B cell (primary cell): ENCODE data around the gene BBS2. TPM values are rescaled to one million over a fixed set of nuclear protein-coding genes. Genes with fewer than 3 reads are reported as not detected.

Experiments used
- ATAC-seq: fragments of 200-7000 bp; cut with Tn5 transposase; one replicate; pipeline ENCODE4 v1.10.0; 2021; ENCODE audit warnings: low read depth, mild to moderate bottlenecking, moderate number of reproducible peaks, moderate library complexity
- CTCF ChIA-PET: fragments of 350-600 bp; sonication (Branson Sonifier 250); formaldehyde crosslinking; loops from one replicate; lab custom pipeline; 2021; ENCODE audit warnings: antibody characterized with exemption, inconsistent platforms; lab: Charles Lee
- POLR2A ChIA-PET: fragments of 350-600 bp; sonication (Branson Sonifier 250); formaldehyde crosslinking; loops from one replicate; lab custom pipeline; 2021; ENCODE audit warnings: antibody characterized with exemption; lab: Charles Lee
- DNase-seq: peaks from one replicate; pipeline ENCODE4 v3.0.0; 2013
- H2AFZ ChIP-seq: 2 replicates; pipeline ENCODE4 v1.6.1; 2012; ENCODE audit warnings: mild to moderate bottlenecking, low read depth, low read length; ENCODE audit not compliant: insufficient read depth, poor library complexity, severe bottlenecking
- H3K27ac ChIP-seq, 2 donors: 1 replicate in 1 of 2; 2 replicates in 1 of 2; pipeline ENCODE4 v1.5.1; 2012 to 2013; ENCODE audit warnings: low read length in 2 of 2, mild to moderate bottlenecking in 2 of 2, moderate library complexity in 1 of 2
- H3K27me3 ChIP-seq, 4 experiments: fragments of 200-600 bp in 1 of 4; sonication (generic) in 1 of 4; replicated peaks in 1 of 4; 1 replicate in 2 of 4; 2 replicates in 2 of 4; pipeline versions ENCODE4 v1.6.1 to v1.7.0; 2013 to 2016; ENCODE audit warnings: low read length in 3 of 4, mild to moderate bottlenecking in 2 of 4, mixed read lengths in 1 of 4, moderate library complexity in 1 of 4; ENCODE audit not compliant: insufficient read depth in 4 of 4, control insufficient read depth in 3 of 4; ENCODE audit errors: control extremely low read depth in 1 of 4
- H3K36me3 ChIP-seq, 2 experiments: replicated peaks in 1 of 2; 1 replicate in 1 of 2; 2 replicates in 1 of 2; pipeline versions ENCODE4 v1.6.1 to v1.7.1; 2013; ENCODE audit warnings: low read length in 1 of 2; ENCODE audit not compliant: insufficient read depth in 2 of 2, control insufficient read depth in 1 of 2; ENCODE audit errors: control extremely low read depth in 1 of 2, extremely low read depth in 1 of 2
- H3K4me1 ChIP-seq, 2 donors: fragments of 200-600 bp in 1 of 2; sonication (generic) in 1 of 2; 1 replicate in 1 of 2; 2 replicates in 1 of 2; pipeline versions ENCODE4 v1.5.1 to v1.6.1; 2013 to 2017; ENCODE audit warnings: low read length in 2 of 2; ENCODE audit not compliant: control insufficient read depth in 2 of 2, insufficient read depth in 2 of 2
- H3K4me2 ChIP-seq: replicated peaks from 2 replicates; pipeline ENCODE3; 2012; ENCODE audit warnings: mild to moderate bottlenecking, low read depth, low read length; ENCODE audit not compliant: poor library complexity, severe bottlenecking
- H3K4me3 ChIP-seq, 5 experiments: fragments of 200-600 bp in 1 of 5; sonication (generic) in 1 of 5; 1 replicate in 3 of 5; 2 replicates in 2 of 5; pipeline versions ENCODE4 v1.5.1 to v1.7.0; 2011 to 2016; ENCODE audit warnings: low read length in 4 of 5, mild to moderate bottlenecking in 4 of 5, low read depth in 2 of 5, control low read depth in 1 of 5, moderate library complexity in 1 of 5; ENCODE audit not compliant: insufficient read depth in 1 of 5; ENCODE audit errors: control extremely low read depth in 1 of 5, extremely low read depth in 1 of 5
- H3K79me2 ChIP-seq: fragments of 200-600 bp; sonication (generic); one replicate; pipeline ENCODE4 v1.6.0; 2016; ENCODE audit warnings: low read length; ENCODE audit not compliant: control insufficient read depth, insufficient read depth
- H3K9ac ChIP-seq: fragments of 200-600 bp; sonication (generic); 2 replicates; pipeline ENCODE4 v1.6.1; 2017; ENCODE audit warnings: mild to moderate bottlenecking, low read length, moderate library complexity
- H3K9me3 ChIP-seq, 3 donors: one replicate each; pipeline versions ENCODE4 v1.6.1 to v1.7.1; 2013; ENCODE audit warnings: low read length in 2 of 3; ENCODE audit not compliant: control insufficient read depth in 2 of 3, insufficient read depth in 1 of 3; ENCODE audit errors: control extremely low read depth in 1 of 3
- H4K20me1 ChIP-seq: 2 replicates; pipeline ENCODE4 v1.6.0; 2012; ENCODE audit warnings: mild to moderate bottlenecking, low read length; ENCODE audit not compliant: insufficient read depth, control insufficient read depth, poor library complexity, severe bottlenecking
- H3K27ac Mint-ChIP-seq: one replicate; pipeline ENCODE4 v1.8.0; 2021; ENCODE audit warnings: mixed read lengths
- H3K27me3 Mint-ChIP-seq: one replicate; pipeline ENCODE4 v1.8.0; 2021; ENCODE audit warnings: mixed read lengths
- H3K4me1 Mint-ChIP-seq: one replicate; pipeline ENCODE4 v1.8.0; 2021; ENCODE audit warnings: mixed read lengths
- H3K4me3 Mint-ChIP-seq: one replicate; pipeline ENCODE4 v1.8.0; 2021; ENCODE audit warnings: mixed read lengths
- H3K9me3 Mint-ChIP-seq: one replicate; pipeline ENCODE4 v1.8.0; 2022; ENCODE audit warnings: mixed read lengths; ENCODE audit not compliant: insufficient read depth
- EZH2 ChIP-seq: IDR thresholded peaks from 2 replicates; pipeline ENCODE4 v1.6.1; 2012; ENCODE audit warnings: borderline replicate concordance, low read depth, mild to moderate bottlenecking, moderate library complexity, low read length; ENCODE audit not compliant: insufficient read depth, poor library complexity, severe bottlenecking
- WGBS: methylation state at CpG from one replicate; pipeline ENCODE4 v1.1.5; 2013; ENCODE audit warnings: missing lambda C conversion rate; ENCODE audit not compliant: insufficient coverage; 5-methylcytosine and 5-hydroxymethylcytosine counted together
- intact Hi-C: fragments of 100-400 bp; cut with micrococcal nuclease; formaldehyde crosslinking; loops from one replicate; pipeline ENCODE4 v1.10.0; 2022
- polyA plus RNA-seq: library from polyadenylated mRNA; depleted of rRNA; stranded (reverse); fragments of >200 nt; gene quantifications from 2 replicates; pipeline ENCODE4 v1.2.3, GENCODE V29; 2012
- total RNA-seq, 2 donors: library from RNA; stranded (reverse); fragments of 120-200 nt in 1 of 2; gene quantifications; 1 replicate in 1 of 2; 2 replicates in 1 of 2; pipeline versions ENCODE4 v1.2.3 to v1.2.4, GENCODE V29; 2013 to 2022
- TF ChIP-seq, protein P1 (sequence below): fragments of 200-600 bp; IDR thresholded peaks from one replicate; pipeline ENCODE4 v1.8.0; 2022; ENCODE audit warnings: antibody characterized with exemption, mild to moderate bottlenecking

BBS2 gene
- total and polyA plus RNA-seq, 2 donors (not counting 1 experiment from before 2014, with no cell fraction given), result 49.4 to 63.4 TPM

DNA sequence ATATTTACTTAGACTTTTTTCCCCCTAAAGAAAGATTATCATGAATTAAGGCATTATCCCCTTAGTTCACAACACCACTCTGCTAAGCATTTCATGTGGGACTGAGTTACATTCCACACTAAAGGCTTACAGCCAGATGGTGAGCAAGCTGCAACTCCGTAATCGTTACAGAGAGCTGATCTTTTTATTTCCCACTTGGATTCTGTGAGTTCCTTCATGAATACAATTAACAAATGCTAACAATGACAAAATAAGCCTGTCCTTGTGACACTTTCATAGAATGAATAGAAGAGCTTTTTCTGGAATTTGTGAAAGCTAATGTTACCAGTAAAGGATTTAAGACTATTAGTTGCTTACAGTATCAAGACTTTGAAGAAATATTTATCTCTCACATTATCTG is 59.7 kb downstream of the BBS2 start:
- 100% methylated on average over 1 of the region's 2 CpGs for WGBS
- ATAC-seq, result no peak
- Histone ChIP-seq H3K4me1 (no peaks in the 10 kb centered on the region), H3K27ac (no peak overlapping the region), H3K9ac (no peak overlapping the region), H3K79me2 (peaks cover 3% of the 10 kb centered on the region), H2AFZ (no peak overlapping the region), H3K36me3 (peaks cover 0 to 47% of the 10 kb centered on the region in 2 experiments), H4K20me1 (no peaks in the 10 kb centered on the region), H3K9me3 (no peaks in the 10 kb centered on the region), H3K27me3 (no peaks in the 10 kb centered on the region), H3K4me3 (no peak overlapping the region), H3K4me2 (no peak overlapping the region)
- no peak for DNase-seq
- intact Hi-C loops, result no loop called here
- CTCF ChIA-PET, result no interaction called here
- no peaks in the 10 kb centered on the region for H3K4me1 Mint-ChIP-seq
- POLR2A ChIA-PET, result interaction anchor here (0.6 kb wide), 1 partner anchor 9 kb away, joined by 3 read pairs; the partner anchor contains the start of genes NUDT21 and OGFOD1
- TF ChIP-seq, protein P1, sequence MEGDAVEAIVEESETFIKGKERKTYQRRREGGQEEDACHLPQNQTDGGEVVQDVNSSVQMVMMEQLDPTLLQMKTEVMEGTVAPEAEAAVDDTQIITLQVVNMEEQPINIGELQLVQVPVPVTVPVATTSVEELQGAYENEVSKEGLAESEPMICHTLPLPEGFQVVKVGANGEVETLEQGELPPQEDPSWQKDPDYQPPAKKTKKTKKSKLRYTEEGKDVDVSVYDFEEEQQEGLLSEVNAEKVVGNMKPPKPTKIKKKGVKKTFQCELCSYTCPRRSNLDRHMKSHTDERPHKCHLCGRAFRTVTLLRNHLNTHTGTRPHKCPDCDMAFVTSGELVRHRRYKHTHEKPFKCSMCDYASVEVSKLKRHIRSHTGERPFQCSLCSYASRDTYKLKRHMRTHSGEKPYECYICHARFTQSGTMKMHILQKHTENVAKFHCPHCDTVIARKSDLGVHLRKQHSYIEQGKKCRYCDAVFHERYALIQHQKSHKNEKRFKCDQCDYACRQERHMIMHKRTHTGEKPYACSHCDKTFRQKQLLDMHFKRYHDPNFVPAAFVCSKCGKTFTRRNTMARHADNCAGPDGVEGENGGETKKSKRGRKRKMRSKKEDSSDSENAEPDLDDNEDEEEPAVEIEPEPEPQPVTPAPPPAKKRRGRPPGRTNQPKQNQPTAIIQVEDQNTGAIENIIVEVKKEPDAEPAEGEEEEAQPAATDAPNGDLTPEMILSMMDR, result no peak
- no peak for TF ChIP-seq EZH2
- no peak overlapping the region for H3K27ac Mint-ChIP-seq
- H3K9me3 Mint-ChIP-seq, result no peaks in the 10 kb centered on the region
- no peak overlapping the region for H3K4me3 Mint-ChIP-seq
- no peaks in the 10 kb centered on the region for H3K27me3 Mint-ChIP-seq

GRCh38 chr16:56457927-56458470 is 61.8 kb downstream of the BBS2 start:
- no peaks in the 10 kb centered on the region for H4K20me1 ChIP-seq
- ATAC-seq (no peak), DNase-seq (no peak)
- Mint-ChIP-seq H3K27ac (no peak overlapping the region), H3K4me1 (peaks cover 3% of the 10 kb centered on the region), H3K27me3 (no peaks in the 10 kb centered on the region), H3K4me3 (no peak overlapping the region), H3K9me3 (no peaks in the 10 kb centered on the region)
- peaks cover 16% of the 10 kb centered on the region for H3K79me2 ChIP-seq
- no peak overlapping the region for H3K4me3 ChIP-seq
- peaks cover 0 to 51% of the 10 kb centered on the region in 2 experiments for H3K36me3 ChIP-seq
- no peaks in the 10 kb centered on the region for H3K9me3 ChIP-seq
- POLR2A ChIA-PET, result no interaction called here
- H3K9ac ChIP-seq, result no peak overlapping the region
- no peak overlapping the region for H3K27ac ChIP-seq
- WGBS, result 97% methylated on average over 5 of the region's 6 CpGs
- TF ChIP-seq, protein P1, result no peak
- TF ChIP-seq EZH2, result no peak
- CTCF ChIA-PET, result no interaction called here
- no peaks in the 10 kb centered on the region for H3K27me3 ChIP-seq
- no peaks in the 10 kb centered on the region for H3K4me1 ChIP-seq
- no peak overlapping the region for H2AFZ ChIP-seq
- no peak overlapping the region for H3K4me2 ChIP-seq
- intact Hi-C loops, result loop anchor here (10.0 kb wide), 1 partner anchor 53 kb away; no protein-coding TSS in a partner anchor
